Tibial nerve (tissue), 4 donors: Measurements from ENCODE around the gene LIN7C. TPM values are rescaled to one million over a fixed set of nuclear protein-coding genes. Genes with fewer than 3 reads are reported as not detected.

ENCODE experiments used
- DNase-seq, 2 donors: peaks; one replicate each; pipeline ENCODE4 v3.0.0-alpha.2; 2019; ENCODE audit warnings: low spot score in 2 of 2
- H3K27ac ChIP-seq, 4 donors: fragments of 200-600 bp; sonication (generic) in 3 of 4; one replicate each; pipeline ENCODE4 v1.5.1; 2017 to 2019; ENCODE audit warnings: mild to moderate bottlenecking in 1 of 4
- H3K27me3 ChIP-seq, 2 donors: fragments of 200-600 bp; sonication (generic) in 1 of 2; one replicate each; pipeline versions ENCODE4 v1.5.1 to v1.6.0; 2017 to 2019
- H3K36me3 ChIP-seq, 3 donors: fragments of 200-600 bp; sonication (generic); one replicate each; pipeline ENCODE4 v1.5.1; 2018 to 2019
- H3K4me1 ChIP-seq, 4 donors: fragments of 200-600 bp; sonication (generic) in 3 of 4; one replicate each; pipeline ENCODE4 v1.5.1; 2017 to 2019
- H3K4me3 ChIP-seq, 4 donors: fragments of 200-600 bp; sonication (generic) in 3 of 4; one replicate each; pipeline ENCODE4 v1.5.1; 2017 to 2019; ENCODE audit warnings: mild to moderate bottlenecking in 1 of 4, moderate library complexity in 1 of 4
- H3K9me3 ChIP-seq, 4 donors: fragments of 200-600 bp; sonication (generic) in 3 of 4; one replicate each; pipeline ENCODE4 v1.5.1; 2017 to 2019
- EP300 ChIP-seq, 2 donors: sonication (generic); formaldehyde crosslinking; IDR thresholded peaks; one replicate each; pipeline ENCODE4 v1.6.1; 2017; ENCODE audit warnings: antibody characterized with exemption in 2 of 2, mild to moderate bottlenecking in 1 of 2
- POLR2A ChIP-seq, 2 donors: fragments of 450-650 bp; IDR thresholded peaks; one replicate each; pipeline ENCODE4 v1.6.1; 2017; ENCODE audit warnings: antibody characterized with exemption in 2 of 2, mild to moderate bottlenecking in 2 of 2, moderate library complexity in 2 of 2
- WGBS, 2 donors: methylation state at CpG; one replicate each; pipeline ENCODE4 v1.1.5; 2018; 5-methylcytosine and 5-hydroxymethylcytosine counted together
- total RNA-seq, 4 donors: library from RNA; depleted of rRNA; stranded (reverse); fragments of >200 nt; gene quantifications; one replicate each; pipeline ENCODE4 v1.1.0, GENCODE V29; 2016
- TF ChIP-seq, protein P1 (sequence below), 5 experiments: fragments of 200-600 bp in 3 of 5; fragments of 450-650 bp in 2 of 5; sonication (generic) in 3 of 5; IDR thresholded peaks; one replicate each; pipeline ENCODE4 v1.5.1; 2016 to 2019; ENCODE audit warnings: antibody characterized with exemption in 5 of 5, mild to moderate bottlenecking in 3 of 5, moderate library complexity in 2 of 5

LIN7C gene
- total RNA-seq, 4 donors from 2014 or later: 25.7 to 41.5 (median 36.2) TPM

GRCh38 chr11:27545946-27546345 lies 39.4 kb upstream of the LIN7C start:
- peaks cover 0 to 37% (median 0%) of the 10 kb centered on the region in 3 donors for H3K36me3 ChIP-seq
- H3K4me1 ChIP-seq: no peaks in the 10 kb centered on the region
- H3K27me3 ChIP-seq: no peaks in the 10 kb centered on the region
- DNase-seq: no peak
- H3K9me3 ChIP-seq: no peaks in the 10 kb centered on the region
- TF ChIP-seq, protein P1, sequence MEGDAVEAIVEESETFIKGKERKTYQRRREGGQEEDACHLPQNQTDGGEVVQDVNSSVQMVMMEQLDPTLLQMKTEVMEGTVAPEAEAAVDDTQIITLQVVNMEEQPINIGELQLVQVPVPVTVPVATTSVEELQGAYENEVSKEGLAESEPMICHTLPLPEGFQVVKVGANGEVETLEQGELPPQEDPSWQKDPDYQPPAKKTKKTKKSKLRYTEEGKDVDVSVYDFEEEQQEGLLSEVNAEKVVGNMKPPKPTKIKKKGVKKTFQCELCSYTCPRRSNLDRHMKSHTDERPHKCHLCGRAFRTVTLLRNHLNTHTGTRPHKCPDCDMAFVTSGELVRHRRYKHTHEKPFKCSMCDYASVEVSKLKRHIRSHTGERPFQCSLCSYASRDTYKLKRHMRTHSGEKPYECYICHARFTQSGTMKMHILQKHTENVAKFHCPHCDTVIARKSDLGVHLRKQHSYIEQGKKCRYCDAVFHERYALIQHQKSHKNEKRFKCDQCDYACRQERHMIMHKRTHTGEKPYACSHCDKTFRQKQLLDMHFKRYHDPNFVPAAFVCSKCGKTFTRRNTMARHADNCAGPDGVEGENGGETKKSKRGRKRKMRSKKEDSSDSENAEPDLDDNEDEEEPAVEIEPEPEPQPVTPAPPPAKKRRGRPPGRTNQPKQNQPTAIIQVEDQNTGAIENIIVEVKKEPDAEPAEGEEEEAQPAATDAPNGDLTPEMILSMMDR (IDR thresholded peaks at IDR 0.05): no peak
- TF ChIP-seq POLR2A (IDR thresholded peaks at IDR 0.05): no peak
- no peak for TF ChIP-seq EP300 (IDR thresholded peaks at IDR 0.05)
- H3K4me3 ChIP-seq: no peak overlapping the region
- H3K27ac ChIP-seq: no peak overlapping the region

DNA sequence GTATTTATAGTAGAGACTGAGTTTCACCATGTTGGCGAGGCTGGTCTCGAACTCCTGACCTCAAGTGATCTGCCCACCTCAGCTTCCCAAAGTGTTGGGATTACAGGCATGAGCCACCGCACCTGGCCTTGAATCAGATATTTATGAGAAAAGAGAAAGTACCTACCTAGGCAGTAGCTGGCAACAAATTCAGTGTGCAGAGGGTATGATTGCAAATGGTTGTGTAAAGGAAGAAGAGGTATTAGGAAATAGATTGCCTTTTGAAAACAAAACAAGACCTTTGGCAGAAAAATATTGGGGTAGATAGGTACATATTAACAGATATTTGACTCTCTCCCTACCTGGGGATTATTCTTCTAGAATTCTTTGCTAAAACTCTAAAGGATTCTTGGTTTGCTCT lies 38.5 kb upstream of the LIN7C start:
- no peak for DNase-seq
- H3K36me3 ChIP-seq: peaks cover 0 to 37% (median 0%) of the 10 kb centered on the region in 3 donors
- H3K27me3 ChIP-seq: no peaks in the 10 kb centered on the region
- no peak for TF ChIP-seq EP300 (IDR thresholded peaks at IDR 0.05)
- no peaks in the 10 kb centered on the region for H3K9me3 ChIP-seq
- WGBS, 2 donors: 96 to 100% methylated on average over 3 of the region's 3 CpGs
- no peaks in the 10 kb centered on the region for H3K4me1 ChIP-seq
- no peak overlapping the region for H3K27ac ChIP-seq
- no peak overlapping the region for H3K4me3 ChIP-seq

- Histone ChIP-seq H3K36me3 (peaks cover 0 to 31% (median 0%) of the 10 kb centered on the region in 3 donors), H3K9me3 (no peaks in the 10 kb centered on the region), H3K4me1 (no peaks in the 10 kb centered on the region), H3K4me3 (no peak overlapping the region), H3K27me3 (no peaks in the 10 kb centered on the region), H3K27ac (no peak overlapping the region)
- 77 to 98% methylated on average over 2 of the region's 2 CpGs for WGBS, 2 donors
- no peak for DNase-seq
- TF ChIP-seq, protein P1 (IDR thresholded peaks at IDR 0.05): no peak
- TF ChIP-seq POLR2A (IDR thresholded peaks at IDR 0.05) (no peak), EP300 (IDR thresholded peaks at IDR 0.05) (no peak)
These were observed 35.2 kb upstream of the LIN7C start for GRCh38 chr11:27541790-27542189.

GRCh38 chr11:27540051-27540450 lies 33.5 kb upstream of the LIN7C start:
- no peaks in the 10 kb centered on the region for H3K4me1 ChIP-seq
- H3K27me3 ChIP-seq: no peaks in the 10 kb centered on the region
- TF ChIP-seq POLR2A (IDR thresholded peaks at IDR 0.05) (no peak), EP300 (IDR thresholded peaks at IDR 0.05) (no peak)
- TF ChIP-seq, protein P1 (IDR thresholded peaks at IDR 0.05): no peak
- H3K27ac ChIP-seq: no peak overlapping the region
- H3K36me3 ChIP-seq: peaks cover 0 to 24% (median 0%) of the 10 kb centered on the region in 3 donors
- no peaks in the 10 kb centered on the region for H3K9me3 ChIP-seq
- DNase-seq: no peak
- H3K4me3 ChIP-seq: no peak overlapping the region

GRCh38 chr11:27535103-27535502 lies 28.5 kb upstream of the LIN7C start:
- H3K36me3 ChIP-seq: no peaks in the 10 kb centered on the region
- H3K27me3 ChIP-seq: no peaks in the 10 kb centered on the region
- H3K4me3 ChIP-seq: no peak overlapping the region
- TF ChIP-seq POLR2A (IDR thresholded peaks at IDR 0.05) (no peak), EP300 (IDR thresholded peaks at IDR 0.05) (no peak)
- TF ChIP-seq, protein P1 (IDR thresholded peaks at IDR 0.05): no peak
- DNase-seq: no peak
- H3K27ac ChIP-seq: no peak overlapping the region
- H3K9me3 ChIP-seq: no peaks in the 10 kb centered on the region
- 97 to 100% methylated on average over 2 of the region's 2 CpGs for WGBS, 2 donors
- peaks cover 0 to 6% (median 0%) of the 10 kb centered on the region in 4 donors for H3K4me1 ChIP-seq
